Hepatocyte (in vitro differentiated cells): ENCODE measurements around the gene HMMR. TPM values are rescaled to one million over a fixed set of nuclear protein-coding genes. Genes with fewer than 3 reads are reported as not detected.
A peak's percentile ranks its signal among the peaks of the same experiment; 100 is the strongest.

ENCODE experiments used
- DNase-seq: peaks from one replicate; pipeline ENCODE4 v3.0.0-alpha.2; 2016; ENCODE audit warnings: low spot score
- H2AFZ ChIP-seq: fragments of 200-600 bp; sonication (generic); 2 replicates; pipeline ENCODE4 v1.6.0; 2016; ENCODE audit warnings: antibody characterized with exemption, mild to moderate bottlenecking
- H3K27ac ChIP-seq: fragments of 200-600 bp; sonication (generic); 2 replicates; pipeline ENCODE4 v1.5.1; 2016; ENCODE audit warnings: mild to moderate bottlenecking
- H3K27me3 ChIP-seq: fragments of 200-600 bp; sonication (generic); 2 replicates; pipeline ENCODE4 v1.6.1; 2016
- H3K36me3 ChIP-seq: fragments of 200-600 bp; sonication (generic); replicated peaks from 2 replicates; pipeline ENCODE4 v1.5.1; 2016; ENCODE audit warnings: low read depth; ENCODE audit not compliant: insufficient read depth
- H3K4me1 ChIP-seq: fragments of 200-600 bp; sonication (generic); 2 replicates; pipeline ENCODE4 v1.5.1; 2016; ENCODE audit warnings: mild to moderate bottlenecking, moderate library complexity; ENCODE audit not compliant: insufficient read depth
- H3K4me2 ChIP-seq: fragments of 200-600 bp; sonication (generic); 2 replicates; pipeline ENCODE4 v1.6.0; 2016
- H3K4me3 ChIP-seq: fragments of 200-600 bp; sonication (generic); 2 replicates; pipeline ENCODE4 v1.5.1; 2016; ENCODE audit warnings: mild to moderate bottlenecking
- H3K79me2 ChIP-seq: fragments of 200-600 bp; sonication (generic); 2 replicates; pipeline ENCODE4 v1.6.0; 2017; ENCODE audit warnings: mild to moderate bottlenecking
- H3K9me2 ChIP-seq: fragments of 200-600 bp; sonication (generic); replicated peaks from 2 replicates; pipeline ENCODE4 v1.6.0; 2017; ENCODE audit warnings: mild to moderate bottlenecking; ENCODE audit not compliant: insufficient read depth
- H3K9me3 ChIP-seq: fragments of 200-600 bp; sonication (generic); 2 replicates; pipeline ENCODE4 v1.5.1; 2016; ENCODE audit warnings: low read depth, mild to moderate bottlenecking
- H4K20me1 ChIP-seq: fragments of 200-600 bp; sonication (generic); 2 replicates; pipeline ENCODE4 v1.6.0; 2016; ENCODE audit warnings: mild to moderate bottlenecking; ENCODE audit not compliant: insufficient read depth, poor library complexity, severe bottlenecking
- CTCF ChIP-seq: fragments of 200-600 bp; sonication (generic); IDR thresholded peaks from 2 replicates; pipeline ENCODE4 v1.5.1; 2016; ENCODE audit warnings: antibody characterized with exemption, mild to moderate bottlenecking; ENCODE audit not compliant: poor library complexity
- EZH2 ChIP-seq: fragments of 200-600 bp; sonication (generic); IDR thresholded peaks from 2 replicates; pipeline ENCODE4 v1.6.1; 2016; ENCODE audit warnings: antibody characterized with exemption, mild to moderate bottlenecking, borderline replicate concordance
- EZH2phosphoT487 ChIP-seq: fragments of 200-600 bp; sonication (generic); IDR thresholded peaks from one replicate; pipeline ENCODE4 v1.6.1; 2018; ENCODE audit warnings: antibody characterized with exemption, mild to moderate bottlenecking, low read depth, moderate library complexity; ENCODE audit not compliant: unreplicated experiment, severe bottlenecking
- WGBS: methylation state at CpG from one replicate; pipeline ENCODE4 v1.1.6; 2016; ENCODE audit warnings: low lambda C conversion rate; ENCODE audit errors: missing lambda C conversion rate; 5-methylcytosine and 5-hydroxymethylcytosine counted together
- polyA plus RNA-seq: library from polyadenylated mRNA; unstranded; fragments of >200 nt; fragmentation: Nextera tagmentation; extraction: Ambion mirVana; gene quantifications from 2 replicates; pipeline ENCODE4 v1.2.1, GENCODE V29; 2016
- total RNA-seq: library from RNA; depleted of rRNA; stranded (reverse); fragments of >200 nt; gene quantifications from 2 replicates; pipeline ENCODE4 v1.2.3, GENCODE V29; 2014

Gene HMMR
- total and polyA plus RNA-seq, 2 experiments from 2014 or later: 5.7 to 9.8 TPM

GRCh38 chr5:163506726-163507125 lies 46.3 kb downstream of the HMMR start:
- WGBS: 24% methylated on average over 8 of the region's 8 CpGs
- Histone ChIP-seq H2AFZ (no peak overlapping the region), H3K27ac (peak overlapping the region; percentile 96), H3K79me2 (peaks cover 59% of the 10 kb centered on the region), H3K4me1 (peaks cover 25% of the 10 kb centered on the region), H3K27me3 (no peaks in the 10 kb centered on the region), H3K9me3 (no peaks in the 10 kb centered on the region), H3K4me2 (peak overlapping the region; percentile 85), H3K36me3 (no peaks in the 10 kb centered on the region), H4K20me1 (peaks cover 48% of the 10 kb centered on the region), H3K4me3 (peak overlapping the region; percentile 63), H3K9me2 (no peaks in the 10 kb centered on the region)
- peak; percentile 30 for DNase-seq
- TF ChIP-seq CTCF (no peak), EZH2phosphoT487 (no peak), EZH2 (no peak)

GRCh38 chr5:163508753-163509152 lies 48.3 kb downstream of the HMMR start:
- 60% methylated on average over 5 of the region's 5 CpGs for WGBS
- TF ChIP-seq EZH2 (no peak), CTCF (no peak), EZH2phosphoT487 (no peak)
- peak overlapping the region; percentile 85 for H3K4me2 ChIP-seq
- peaks cover 60% of the 10 kb centered on the region for H4K20me1 ChIP-seq
- peaks cover 79% of the 10 kb centered on the region for H3K79me2 ChIP-seq
- no peaks in the 10 kb centered on the region for H3K9me3 ChIP-seq
- peaks cover 21% of the 10 kb centered on the region for H3K4me1 ChIP-seq
- no peaks in the 10 kb centered on the region for H3K36me3 ChIP-seq
- no peak overlapping the region for H2AFZ ChIP-seq
- no peaks in the 10 kb centered on the region for H3K27me3 ChIP-seq
- no peak for DNase-seq
- H3K4me3 ChIP-seq: peak overlapping the region; percentile 16
- no peaks in the 10 kb centered on the region for H3K9me2 ChIP-seq
- H3K27ac ChIP-seq: peak overlapping the region; percentile 48

- H4K20me1 ChIP-seq: peaks cover 65% of the 10 kb centered on the region
- H2AFZ ChIP-seq: no peak overlapping the region
- no peak for TF ChIP-seq EZH2phosphoT487
- no peak for TF ChIP-seq CTCF
- no peak for TF ChIP-seq EZH2
- WGBS: 35% methylated on average over 7 of the region's 7 CpGs
- H3K27ac ChIP-seq: peak overlapping the region; percentile 48
- peak overlapping the region; percentile 85 for H3K4me2 ChIP-seq
- no peaks in the 10 kb centered on the region for H3K27me3 ChIP-seq
- DNase-seq: peak; percentile 44
- H3K9me2 ChIP-seq: no peaks in the 10 kb centered on the region
- peaks cover 86% of the 10 kb centered on the region for H3K79me2 ChIP-seq
- no peaks in the 10 kb centered on the region for H3K9me3 ChIP-seq
- H3K36me3 ChIP-seq: no peaks in the 10 kb centered on the region
- peak overlapping the region; percentile 16 for H3K4me3 ChIP-seq
- H3K4me1 ChIP-seq: peaks cover 21% of the 10 kb centered on the region
Measured at GRCh38 chr5:163509291-163509951, 49.0 kb downstream of the HMMR start.

GRCh38 chr5:163512526-163512925 lies 52.1 kb downstream of the HMMR start:
- no peak overlapping the region for H3K27ac ChIP-seq
- H4K20me1 ChIP-seq: peaks cover 48% of the 10 kb centered on the region
- TF ChIP-seq CTCF (no peak), EZH2 (no peak), EZH2phosphoT487 (no peak)
- DNase-seq: no peak
- H3K36me3 ChIP-seq: no peaks in the 10 kb centered on the region
- H3K9me3 ChIP-seq: no peaks in the 10 kb centered on the region
- peaks cover 84% of the 10 kb centered on the region for H3K79me2 ChIP-seq
- no peak overlapping the region for H2AFZ ChIP-seq
- H3K4me3 ChIP-seq: no peak overlapping the region
- WGBS: 95% methylated on average over 5 of the region's 5 CpGs
- H3K27me3 ChIP-seq: no peaks in the 10 kb centered on the region
- peaks cover 11% of the 10 kb centered on the region for H3K4me1 ChIP-seq
- H3K4me2 ChIP-seq: no peak overlapping the region
- H3K9me2 ChIP-seq: no peaks in the 10 kb centered on the region
